Astrocyte (in vitro differentiated cells and primary cell): Measurements from ENCODE around the gene PLEKHF1. TPM values are rescaled to one million over a fixed set of nuclear protein-coding genes. Genes with fewer than 3 reads are reported as not detected.

Experiments used
- DNase-seq: peaks from one replicate; pipeline ENCODE4 v3.0.0-alpha.2; 2010; ENCODE audit warnings: low read depth
- FAIRE-seq: peaks from 2 replicates; lab custom pipeline; 2011; peaks lifted over from hg19 to GRCh38; lab: Jason Lieb, UNC
- H2AFZ ChIP-seq: 2 replicates; pipeline ENCODE4 v1.6.0; 2012; ENCODE audit warnings: low read depth, low read length, inconsistent platforms
- H3K27ac ChIP-seq: 2 replicates; pipeline ENCODE4 v1.5.1; 2011; ENCODE audit warnings: low read depth, low read length, inconsistent platforms
- H3K27me3 ChIP-seq: 2 replicates; pipeline ENCODE4 v1.6.0; 2011; ENCODE audit warnings: low read length, inconsistent platforms; ENCODE audit not compliant: insufficient read depth
- H3K36me3 ChIP-seq: 2 replicates; pipeline ENCODE4 v1.5.1; 2011; ENCODE audit warnings: low read length, inconsistent platforms; ENCODE audit not compliant: insufficient read depth
- H3K4me1 ChIP-seq: 2 replicates; pipeline ENCODE4 v1.5.1; 2011; ENCODE audit warnings: low read length, inconsistent platforms; ENCODE audit not compliant: insufficient read depth
- H3K4me2 ChIP-seq: 2 replicates; pipeline ENCODE4 v1.6.0; 2012; ENCODE audit warnings: low read length, inconsistent platforms
- H3K4me3 ChIP-seq: 2 replicates; pipeline ENCODE4 v1.5.1; 2011; ENCODE audit warnings: low read depth, mild to moderate bottlenecking, low read length, inconsistent platforms; ENCODE audit not compliant: insufficient read depth
- H3K79me2 ChIP-seq: 2 replicates; pipeline ENCODE4 v1.6.0; 2012; ENCODE audit warnings: mild to moderate bottlenecking, low read length, inconsistent platforms; ENCODE audit not compliant: insufficient read depth
- H3K9ac ChIP-seq: 2 replicates; pipeline ENCODE4 v1.6.0; 2012; ENCODE audit warnings: mild to moderate bottlenecking, low read length, inconsistent platforms
- H3K9me3 ChIP-seq: 2 replicates; pipeline ENCODE4 v1.5.1; 2012; ENCODE audit warnings: low read depth, mild to moderate bottlenecking, low read length, inconsistent platforms; ENCODE audit not compliant: insufficient read depth
- H4K20me1 ChIP-seq: 2 replicates; pipeline ENCODE4 v1.6.0; 2012; ENCODE audit warnings: low read length, inconsistent platforms; ENCODE audit not compliant: insufficient read depth
- H3K27ac Mint-ChIP-seq: one replicate; pipeline ENCODE4 v1.8.0; 2021; ENCODE audit warnings: mild to moderate bottlenecking, mixed read lengths; ENCODE audit not compliant: unreplicated experiment
- H3K27me3 Mint-ChIP-seq: one replicate; pipeline ENCODE4 v1.8.0; 2021; ENCODE audit warnings: low read depth, mixed read lengths; ENCODE audit not compliant: unreplicated experiment
- H3K36me3 Mint-ChIP-seq: one replicate; pipeline ENCODE4 v1.8.0; 2021; ENCODE audit warnings: low read depth, mixed read lengths; ENCODE audit not compliant: unreplicated experiment
- H3K4me1 Mint-ChIP-seq: one replicate; pipeline ENCODE4 v1.8.0; 2021; ENCODE audit warnings: low read depth, mixed read lengths; ENCODE audit not compliant: unreplicated experiment
- H3K4me3 Mint-ChIP-seq: one replicate; pipeline ENCODE4 v1.8.0; 2021; ENCODE audit warnings: mild to moderate bottlenecking, moderate library complexity, mixed read lengths; ENCODE audit not compliant: unreplicated experiment
- H3K9me3 Mint-ChIP-seq: one replicate; pipeline ENCODE4 v1.8.0; 2021; ENCODE audit warnings: mild to moderate bottlenecking, mixed read lengths; ENCODE audit not compliant: unreplicated experiment
- CTCF ChIP-seq: IDR thresholded peaks from 2 replicates; pipeline ENCODE4 v1.5.1; 2011; ENCODE audit warnings: low read depth, mild to moderate bottlenecking, inconsistent platforms, low read length, moderate library complexity; ENCODE audit not compliant: insufficient read depth
- EZH2 ChIP-seq: IDR thresholded peaks from 2 replicates; pipeline ENCODE4 v1.6.1; 2012; ENCODE audit warnings: mild to moderate bottlenecking, low read length, inconsistent platforms; ENCODE audit not compliant: insufficient read depth
- total RNA-seq: library from RNA; stranded (reverse); gene quantifications from 2 replicates; pipeline ENCODE4 v1.2.1, GENCODE V29; 2021

The PLEKHF1 gene
- total RNA-seq, 1 donor from 2014 or later: 13.1 TPM

GRCh38 chr19:29683009-29683408 lies 17.7 kb downstream of the PLEKHF1 start:
- FAIRE-seq: no peak
- no peaks in the 10 kb centered on the region for H3K27me3 ChIP-seq
- no peak overlapping the region for H3K27ac Mint-ChIP-seq

GRCh38 chr19:29685326-29685725 lies 20.1 kb downstream of the PLEKHF1 start:
- H2AFZ ChIP-seq: no peak overlapping the region
- no peak overlapping the region for H3K4me3 ChIP-seq
- peak overlapping the region; percentile 56 for H3K4me2 ChIP-seq
- no peak for TF ChIP-seq CTCF
- TF ChIP-seq EZH2: no peak
- H3K4me1 Mint-ChIP-seq: peaks cover 22% of the 10 kb centered on the region
- H3K79me2 ChIP-seq: no peaks in the 10 kb centered on the region
- H3K27me3 ChIP-seq: no peaks in the 10 kb centered on the region
- peak; percentile 64 for DNase-seq
- H3K4me1 ChIP-seq: peaks cover 34% of the 10 kb centered on the region
- no peak overlapping the region for H3K4me3 Mint-ChIP-seq
- H3K9ac ChIP-seq: no peak overlapping the region
- H3K27ac Mint-ChIP-seq: no peak overlapping the region
- peaks cover 15% of the 10 kb centered on the region for H3K9me3 Mint-ChIP-seq
- no peaks in the 10 kb centered on the region for H4K20me1 ChIP-seq
- peaks cover 3% of the 10 kb centered on the region for H3K9me3 ChIP-seq
- FAIRE-seq: no peak
- no peaks in the 10 kb centered on the region for H3K36me3 ChIP-seq
- H3K36me3 Mint-ChIP-seq: peaks cover 3% of the 10 kb centered on the region
- peaks cover 2% of the 10 kb centered on the region for H3K27me3 Mint-ChIP-seq
- no peak overlapping the region for H3K27ac ChIP-seq

More at GRCh38 chr19:29683009-29683408, 17.7 kb downstream of the PLEKHF1 start:
- Histone ChIP-seq H3K79me2 (no peaks in the 10 kb centered on the region), H3K9me3 (no peaks in the 10 kb centered on the region), H4K20me1 (no peaks in the 10 kb centered on the region), H3K9ac (peak overlapping the region; percentile 5), H2AFZ (peak overlapping the region; percentile 40), H3K36me3 (no peaks in the 10 kb centered on the region), H3K4me1 (peaks cover 30% of the 10 kb centered on the region), H3K4me3 (no peak overlapping the region), H3K4me2 (peak overlapping the region; percentile 67), H3K27ac (no peak overlapping the region)
- Mint-ChIP-seq H3K4me1 (peaks cover 16% of the 10 kb centered on the region), H3K9me3 (peaks cover 3% of the 10 kb centered on the region), H3K27me3 (peaks cover 2% of the 10 kb centered on the region), H3K36me3 (no peaks in the 10 kb centered on the region), H3K4me3 (no peak overlapping the region)
- TF ChIP-seq EZH2: no peak
- no peak for TF ChIP-seq CTCF
- DNase-seq: peak; percentile 51

- Histone ChIP-seq H3K4me3 (no peak overlapping the region), H4K20me1 (no peaks in the 10 kb centered on the region), H3K4me2 (peak overlapping the region; percentile 80), H3K36me3 (no peaks in the 10 kb centered on the region), H3K27me3 (no peaks in the 10 kb centered on the region), H3K79me2 (no peaks in the 10 kb centered on the region), H3K4me1 (peaks cover 34% of the 10 kb centered on the region), H2AFZ (no peak overlapping the region), H3K27ac (no peak overlapping the region), H3K9me3 (peaks cover 9% of the 10 kb centered on the region), H3K9ac (no peak overlapping the region)
- H3K36me3 Mint-ChIP-seq: peaks cover 3% of the 10 kb centered on the region
- H3K9me3 Mint-ChIP-seq: peaks cover 15% of the 10 kb centered on the region
- H3K27me3 Mint-ChIP-seq: no peaks in the 10 kb centered on the region
- no peak overlapping the region for H3K4me3 Mint-ChIP-seq
- H3K4me1 Mint-ChIP-seq: peaks cover 22% of the 10 kb centered on the region
- peak overlapping the region; percentile 89 for H3K27ac Mint-ChIP-seq
- DNase-seq (no peak), FAIRE-seq (no peak)
- TF ChIP-seq EZH2: no peak
These were observed 21.1 kb downstream of the PLEKHF1 start for GRCh38 chr19:29686285-29686805.
